ENCODE data around the gene FAM98C. TPM values are rescaled to one million over a fixed set of nuclear protein-coding genes. Genes with fewer than 3 reads are reported as not detected.

Gene FAM98C
- total RNA-seq, 1 experiment from 2014 or later = 18.8 TPM

- BruUV-seq (replicated peaks) = no TSS peak
- DNase-seq (ENCODE audit: unreplicated experiment) = no peak
- no peaks in the 10 kb centered on the region for H3K4me1 Mint-ChIP-seq (ENCODE audit: insufficient read depth, unreplicated experiment)
- ChIA-PET POLR2A (interaction anchor here (1.6 kb wide), 1 partner anchor 9 kb away, joined by 5 read pairs; no protein-coding TSS in a partner anchor), CTCF (interaction anchor here (0.6 to 0.9 kb wide), 2 partner anchors 532 to 928 kb away, joined by 3 to 4 read pairs; partner anchors contain the start of gene MRPS12)
- no peaks in the 10 kb centered on the region for H3K9me3 Mint-ChIP-seq (ENCODE audit: unreplicated experiment)
- H3K36me3 Mint-ChIP-seq (ENCODE audit: insufficient read depth, unreplicated experiment) = peaks cover 6% of the 10 kb centered on the region
- H3K4me3 Mint-ChIP-seq (ENCODE audit: unreplicated experiment) = no peak overlapping the region
- H3K27me3 Mint-ChIP-seq (ENCODE audit: insufficient read depth, unreplicated experiment) = no peaks in the 10 kb centered on the region
- H3K27ac Mint-ChIP-seq (ENCODE audit: low read depth, unreplicated experiment) = no peak overlapping the region
- intact Hi-C loops (cut with micrococcal nuclease) = no loop called here
- no peak for TF ChIP-seq CTCF (IDR thresholded peaks at IDR 0.05; ENCODE audit: unreplicated experiment)
Observed at GRCh38 chr19:38399081-38399480, 3.8 kb upstream of the FAM98C start.

GRCh38 chr19:38399537-38399936, 3.4 kb upstream of the FAM98C start:
- no peaks in the 10 kb centered on the region for H3K9me3 Mint-ChIP-seq (ENCODE audit: unreplicated experiment)
- intact Hi-C loops (cut with micrococcal nuclease) = no loop called here
- ChIA-PET CTCF (interaction anchor here (0.6 to 0.9 kb wide), 2 partner anchors 532 to 928 kb away, joined by 3 to 4 read pairs; partner anchors contain the start of gene MRPS12), POLR2A (interaction anchor here (1.6 kb wide), 1 partner anchor 10 kb away, joined by 5 read pairs; no protein-coding TSS in a partner anchor)
- no peak for DNase-seq (ENCODE audit: unreplicated experiment)
- BruUV-seq (replicated peaks) = no TSS peak
- no peaks in the 10 kb centered on the region for H3K27me3 Mint-ChIP-seq (ENCODE audit: insufficient read depth, unreplicated experiment)
- no peaks in the 10 kb centered on the region for H3K4me1 Mint-ChIP-seq (ENCODE audit: insufficient read depth, unreplicated experiment)
- TF ChIP-seq CTCF (IDR thresholded peaks at IDR 0.05; ENCODE audit: unreplicated experiment) = no peak
- H3K4me3 Mint-ChIP-seq (ENCODE audit: unreplicated experiment) = no peak overlapping the region
- peaks cover 6% of the 10 kb centered on the region for H3K36me3 Mint-ChIP-seq (ENCODE audit: insufficient read depth, unreplicated experiment)
- H3K27ac Mint-ChIP-seq (ENCODE audit: low read depth, unreplicated experiment) = no peak overlapping the region

- Mint-ChIP-seq H3K27ac (ENCODE audit: low read depth, unreplicated experiment) (no peak overlapping the region), H3K27me3 (ENCODE audit: insufficient read depth, unreplicated experiment) (no peaks in the 10 kb centered on the region), H3K36me3 (ENCODE audit: insufficient read depth, unreplicated experiment) (peaks cover 6% of the 10 kb centered on the region), H3K4me3 (ENCODE audit: unreplicated experiment) (no peak overlapping the region), H3K4me1 (ENCODE audit: insufficient read depth, unreplicated experiment) (no peaks in the 10 kb centered on the region), H3K9me3 (ENCODE audit: unreplicated experiment) (no peaks in the 10 kb centered on the region)
- ChIA-PET CTCF (interaction anchor here (0.7 kb wide), 1 partner anchor 1278 kb away, joined by 3 read pairs; no protein-coding TSS in a partner anchor), POLR2A (no interaction called here)
- intact Hi-C loops (cut with micrococcal nuclease) = loop anchor here (10.0 kb wide), 1 partner anchor 156 kb away; no protein-coding TSS in a partner anchor
- DNase-seq (ENCODE audit: unreplicated experiment) = no peak
- TF ChIP-seq CTCF (IDR thresholded peaks at IDR 0.05; ENCODE audit: unreplicated experiment) = no peak
- BruUV-seq (replicated peaks) = no TSS peak
Observed at GRCh38 chr19:38400361-38400760, 2.5 kb upstream of the FAM98C start.

GRCh38 chr19:38401148-38401547, 1.7 kb upstream of the FAM98C start:
- no peak for DNase-seq (ENCODE audit: unreplicated experiment)
- intact Hi-C loops (cut with micrococcal nuclease) = loop anchor here (10.0 kb wide), 1 partner anchor 156 kb away; no protein-coding TSS in a partner anchor
- ChIA-PET CTCF (interaction anchor here (0.7 kb wide), 1 partner anchor 1277 kb away, joined by 3 read pairs; no protein-coding TSS in a partner anchor), POLR2A (interaction anchor here (2.8 kb wide), 1 partner anchor 27 kb away, joined by 17 read pairs; the partner anchor contains the start of gene PSMD8)
- Mint-ChIP-seq H3K4me1 (ENCODE audit: insufficient read depth, unreplicated experiment) (no peaks in the 10 kb centered on the region), H3K36me3 (ENCODE audit: insufficient read depth, unreplicated experiment) (peaks cover 6% of the 10 kb centered on the region), H3K4me3 (ENCODE audit: unreplicated experiment) (no peak overlapping the region), H3K9me3 (ENCODE audit: unreplicated experiment) (no peaks in the 10 kb centered on the region), H3K27ac (ENCODE audit: low read depth, unreplicated experiment) (no peak overlapping the region), H3K27me3 (ENCODE audit: insufficient read depth, unreplicated experiment) (no peaks in the 10 kb centered on the region)
- BruUV-seq (replicated peaks) = no TSS peak
- TF ChIP-seq CTCF (IDR thresholded peaks at IDR 0.05; ENCODE audit: unreplicated experiment) = no peak

Measured in MCF 10A (cell line).